AG08396 (cell line): Measurements from ENCODE around the gene SIGLEC1.
A peak's percentile ranks its signal among the peaks of the same experiment; 100 is the strongest.

ENCODE experiments used
- DNase-seq: peaks from one replicate; pipeline ENCODE4 v3.0.0; 2012; ENCODE audit warnings: low spot score, mixed read lengths

SIGLEC1 gene

GRCh38 chr20:3701061-3701998 is 11.1 kb downstream of the SIGLEC1 start:
- no peak for DNase-seq

- DNase-seq: no peak
Measured at GRCh38 chr20:3699037-3699436, 13.4 kb downstream of the SIGLEC1 start.

- DNase-seq: no peak
Measured at GRCh38 chr20:3698591-3699001, 13.8 kb downstream of the SIGLEC1 start.

- no peak for DNase-seq
Measured at GRCh38 chr20:3697588-3698305, 14.7 kb downstream of the SIGLEC1 start.

- DNase-seq: no peak
Measured at GRCh38 chr20:3696745-3697587, 15.4 kb downstream of the SIGLEC1 start.

GRCh38 chr20:3696200-3696599 is 16.2 kb downstream of the SIGLEC1 start:
- DNase-seq: no peak

- DNase-seq: no peak
Measured at GRCh38 chr20:3694864-3695263, 17.5 kb downstream of the SIGLEC1 start.

- DNase-seq: no peak
Measured at GRCh38 chr20:3693376-3693775, 19.0 kb downstream of the SIGLEC1 start.

- no peak for DNase-seq
Measured at GRCh38 chr20:3692706-3693294, 19.6 kb downstream of the SIGLEC1 start.

- DNase-seq: no peak
Measured at GRCh38 chr20:3691897-3692296, 20.5 kb downstream of the SIGLEC1 start.

- DNase-seq: no peak
Measured at GRCh38 chr20:3691306-3691705, 21.1 kb downstream of the SIGLEC1 start.

- no peak for DNase-seq
Measured at GRCh38 chr20:3690413-3690812, 22.0 kb downstream of the SIGLEC1 start.

GRCh38 chr20:3689978-3690377 is 22.4 kb downstream of the SIGLEC1 start:
- no peak for DNase-seq

- DNase-seq: peak; percentile 88
Measured at GRCh38 chr20:3687655-3688054, 24.7 kb downstream of the SIGLEC1 start.

GRCh38 chr20:3686867-3687321 is 25.5 kb downstream of the SIGLEC1 start:
- peak; percentile 92 for DNase-seq

- no peak for DNase-seq
Measured at GRCh38 chr20:3686421-3686820, 26.0 kb downstream of the SIGLEC1 start.

GRCh38 chr20:3685341-3685740 is 27.1 kb downstream of the SIGLEC1 start:
- DNase-seq: peak; percentile 47

- peak; percentile 75 for DNase-seq
Measured at GRCh38 chr20:3681931-3682781, 30.2 kb downstream of the SIGLEC1 start, which contains the start of gene ADAM33. Gene ADAM33 (minus strand): TSS chr20:3682010. CDS start chr20:3682004, 6 bp downstream.

- DNase-seq: no peak
Measured at GRCh38 chr20:3681352-3681930, 31.0 kb downstream of the SIGLEC1 start.

GRCh38 chr20:3680701-3681351 is 31.6 kb downstream of the SIGLEC1 start:
- DNase-seq: no peak
